Fibroblast of the aortic adventitia (primary cell): ENCODE results near the gene FAM89A. TPM values are rescaled to one million over a fixed set of nuclear protein-coding genes. Genes with fewer than 3 reads are reported as not detected.

Source experiments
- DNase-seq: peaks from one replicate; pipeline ENCODE4 v3.0.0-alpha.2; 2010; ENCODE audit warnings: low read depth
- H3K4me3 ChIP-seq: 2 replicates; pipeline ENCODE4 v1.5.1; 2011; ENCODE audit warnings: low read depth, mild to moderate bottlenecking, control low read depth, low read length, moderate library complexity
- CTCF ChIP-seq: IDR thresholded peaks from 2 replicates; pipeline ENCODE4 v1.5.1; 2011; ENCODE audit warnings: mild to moderate bottlenecking, low read length, control low read depth, inconsistent platforms; ENCODE audit not compliant: insufficient read depth
- total RNA-seq: library from RNA; depleted of rRNA; stranded (reverse); fragments of >200 nt; gene quantifications from 2 replicates; pipeline ENCODE4 v1.2.3, GENCODE V29; 2012; ENCODE audit warnings: low replicate concordance

FAM89A gene
- total RNA-seq, 1 donor, result 2.0 TPM

GRCh38 chr1:231069333-231069732, 29.3 kb upstream of the FAM89A start:
- no peak overlapping the region for H3K4me3 ChIP-seq
- TF ChIP-seq CTCF, result no peak
- no peak for DNase-seq

GRCh38 chr1:231068762-231069161, 28.7 kb upstream of the FAM89A start:
- no peak for DNase-seq
- no peak overlapping the region for H3K4me3 ChIP-seq
- no peak for TF ChIP-seq CTCF

- H3K4me3 ChIP-seq, result no peak overlapping the region
- DNase-seq, result peak; percentile 27
- no peak for TF ChIP-seq CTCF
These were observed 25.6 kb upstream of the FAM89A start for GRCh38 chr1:231065510-231066241.

GRCh38 chr1:231064418-231064817, 24.4 kb upstream of the FAM89A start:
- TF ChIP-seq CTCF, result no peak
- H3K4me3 ChIP-seq, result no peak overlapping the region
- no peak for DNase-seq

- no peak for TF ChIP-seq CTCF
- no peak overlapping the region for H3K4me3 ChIP-seq
- DNase-seq, result no peak
These were observed 23.3 kb upstream of the FAM89A start for GRCh38 chr1:231063331-231063730.

GRCh38 chr1:231062500-231063270, 22.6 kb upstream of the FAM89A start:
- H3K4me3 ChIP-seq, result no peak overlapping the region
- no peak for TF ChIP-seq CTCF
- peak; percentile 4 for DNase-seq
